Upper lobe of left lung (tissue), 6 donors: ENCODE results near the gene HOXB4. TPM values are rescaled to one million over a fixed set of nuclear protein-coding genes. Genes with fewer than 3 reads are reported as not detected.
A peak's percentile ranks its signal among the peaks of the same experiment; 100 is the strongest.

Source experiments
- ATAC-seq, 2 donors: fragments of 200-7000 bp; cut with Tn5 transposase; one replicate each; pipeline ENCODE4 v1.9.1; 2022; ENCODE audit warnings: mild to moderate bottlenecking in 2 of 2, moderate library complexity in 2 of 2; ENCODE audit not compliant: low FRiP score in 2 of 2
- DNase-seq, 2 donors: peaks; one replicate each; pipeline ENCODE4 v3.0.0-alpha.2; 2019 to 2020
- H3K27ac ChIP-seq, 4 donors: fragments of 200-600 bp; sonication (generic); one replicate each; pipeline ENCODE4 v1.5.1; 2016 to 2019
- H3K27me3 ChIP-seq, 4 donors: fragments of 200-600 bp; sonication (generic); one replicate each; pipeline ENCODE4 v1.5.1; 2017 to 2019
- H3K36me3 ChIP-seq, 4 donors: fragments of 200-600 bp; sonication (generic); one replicate each; pipeline ENCODE4 v1.5.1; 2016 to 2019
- H3K4me1 ChIP-seq, 4 donors: fragments of 200-600 bp; sonication (generic); one replicate each; pipeline ENCODE4 v1.5.1; 2018 to 2019
- H3K4me3 ChIP-seq, 4 donors: fragments of 200-600 bp; sonication (generic); one replicate each; pipeline ENCODE4 v1.5.1; 2017 to 2019; ENCODE audit warnings: mild to moderate bottlenecking in 2 of 4, moderate library complexity in 1 of 4
- H3K9me3 ChIP-seq, 4 donors: fragments of 200-600 bp; sonication (generic); one replicate each; pipeline ENCODE4 v1.5.1; 2018 to 2019
- EP300 ChIP-seq, 4 donors: sonication (generic); formaldehyde crosslinking; IDR thresholded peaks; one replicate each; pipeline ENCODE4 v1.5.1; 2017; ENCODE audit warnings: antibody characterized with exemption in 4 of 4, control low read depth in 2 of 4
- POLR2A ChIP-seq, 4 donors: fragments of 450-650 bp; IDR thresholded peaks; one replicate each; pipeline ENCODE4 v1.5.1; 2016 to 2017; ENCODE audit warnings: antibody characterized with exemption in 4 of 4, mild to moderate bottlenecking in 2 of 4
- POLR2AphosphoS5 ChIP-seq, 2 donors: sonication (generic); formaldehyde crosslinking; IDR thresholded peaks; one replicate each; pipeline ENCODE4 v1.5.1; 2017; ENCODE audit warnings: antibody characterized with exemption in 2 of 2
- WGBS, 2 donors: methylation state at CpG; one replicate each; pipeline ENCODE4 v1.1.5; 2017 to 2018; 5-methylcytosine and 5-hydroxymethylcytosine counted together
- total RNA-seq, 6 donors: library from RNA; depleted of rRNA in 4 of 6; stranded (reverse); fragments of >200 nt in 4 of 6; gene quantifications; one replicate each; pipeline versions ENCODE4 v1.1.0 to v1.2.1, GENCODE V29; 2016 to 2021
- TF ChIP-seq, protein P1 (sequence below), 6 experiments: fragments of 450-650 bp in 4 of 6; fragments of 200-600 bp in 2 of 6; sonication (generic) in 2 of 6; IDR thresholded peaks; one replicate each; pipeline ENCODE4 v1.5.1; 2016 to 2019; ENCODE audit warnings: antibody characterized with exemption in 6 of 6
- donor health status: DM: no; HTN: no; CAD: no; lungs with moderate emphysema.
- donor health status: DM: no; HTN: yes; CAD: no; lungs with severe emphysema.

Gene HOXB4
- total RNA-seq, 6 donors from 2014 or later: 0.61 to 5.6 (median 2.0) TPM

DNA sequence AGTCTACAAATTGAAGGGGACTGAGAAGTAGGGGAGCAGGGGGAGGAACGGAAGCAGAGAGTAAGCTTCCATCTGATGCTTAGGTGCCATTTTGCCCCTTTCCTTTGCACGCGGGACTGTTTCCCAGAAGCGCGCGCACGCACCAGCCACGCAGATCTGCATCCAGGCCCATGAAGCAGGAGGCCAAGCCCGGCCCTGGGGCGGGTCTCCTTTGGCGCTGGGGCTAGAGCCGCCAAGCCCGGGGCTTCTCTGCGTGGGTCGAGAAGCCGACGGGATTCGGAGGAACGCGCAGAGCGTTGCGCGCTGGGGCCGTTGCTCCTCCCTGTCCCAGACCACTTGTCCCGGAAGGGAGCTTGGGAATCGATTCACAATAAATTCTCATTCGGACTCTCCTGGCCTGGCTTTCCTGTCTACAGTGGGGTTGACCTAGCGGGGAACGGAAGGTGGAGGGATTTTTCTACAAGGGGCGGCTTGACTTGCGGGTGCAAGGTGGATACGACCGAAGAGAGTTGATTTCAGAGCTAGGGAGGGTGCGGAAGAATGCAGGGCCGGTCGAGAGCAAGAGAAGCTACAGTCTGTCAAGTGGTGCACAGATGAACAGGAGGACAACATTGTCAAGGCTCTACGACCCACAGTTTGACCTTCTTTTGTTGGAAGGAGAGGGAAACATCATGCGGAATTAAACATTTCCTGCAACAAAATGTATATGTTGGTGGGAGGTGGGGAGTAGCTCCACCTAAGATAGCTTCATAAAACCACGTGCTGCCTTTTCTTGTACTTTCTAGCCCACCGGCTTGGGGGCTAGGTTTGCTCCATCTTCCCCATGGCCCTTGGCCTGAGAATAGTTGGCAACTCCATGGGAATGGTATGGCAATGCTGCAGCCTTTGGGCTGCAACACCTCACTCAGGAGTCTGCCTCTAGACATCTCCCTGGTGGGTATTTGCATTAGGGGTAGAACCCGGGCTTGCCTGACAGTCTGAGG is 43.6 kb upstream of the HOXB4 start:
- Histone ChIP-seq H3K4me1 (peaks cover 21 to 36% (median 24%) of the 10 kb centered on the region in 4 donors), H3K27me3 (peaks cover 6 to 90% (median 54%) of the 10 kb centered on the region in 4 donors), H3K4me3 (no peak overlapping the region), H3K27ac (no peak overlapping the region), H3K9me3 (no peaks in the 10 kb centered on the region), H3K36me3 (no peaks in the 10 kb centered on the region)
- no peak for ATAC-seq
- TF ChIP-seq POLR2A (IDR thresholded peaks at IDR 0.05): no peak
- peak in 1 of 2 donors; percentile 70 for DNase-seq
- WGBS, 2 donors: 40 to 42% methylated on average over 38 to 40 of the region's 41 CpGs

DNA sequence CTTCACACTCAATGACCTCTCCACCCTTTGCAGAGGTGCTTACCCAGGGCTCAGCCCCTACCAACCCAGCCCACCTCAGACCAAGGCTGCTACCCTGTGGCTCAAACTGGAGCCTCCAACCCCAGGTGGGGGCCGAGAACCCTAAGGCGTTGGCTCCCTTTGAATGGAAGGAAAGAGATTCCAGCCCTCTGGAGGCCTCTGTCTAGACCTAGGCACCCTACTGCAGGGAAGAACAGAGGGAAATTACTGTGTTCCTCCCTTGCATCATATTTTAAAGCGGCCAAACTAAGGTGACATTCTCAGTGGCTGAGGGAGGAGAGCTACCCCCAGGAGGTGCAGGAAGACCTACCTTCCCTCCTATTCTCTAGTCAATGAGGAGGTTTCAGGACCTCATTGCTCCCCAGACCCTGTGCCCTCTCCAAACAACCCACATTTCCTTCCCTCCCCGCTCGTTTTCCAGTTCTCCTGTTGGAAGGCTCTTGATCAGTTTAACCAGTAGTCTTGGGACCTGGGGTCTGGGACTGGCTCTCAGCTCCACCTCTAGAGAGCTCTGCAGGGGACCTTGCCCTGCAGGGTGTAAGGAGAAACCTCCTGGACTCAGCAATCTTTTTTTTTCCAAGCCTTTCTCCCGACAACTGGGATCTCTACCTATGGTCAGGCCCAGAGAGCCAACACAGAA is 42.5 kb upstream of the HOXB4 start:
- Histone ChIP-seq H3K4me3 (no peak overlapping the region), H3K36me3 (no peaks in the 10 kb centered on the region), H3K9me3 (no peaks in the 10 kb centered on the region), H3K4me1 (peaks cover 10 to 25% (median 13%) of the 10 kb centered on the region in 4 donors), H3K27me3 (peaks cover 3 to 90% (median 50%) of the 10 kb centered on the region in 4 donors), H3K27ac (no peak overlapping the region)
- DNase-seq: no peak
- no peak for ATAC-seq
- TF ChIP-seq POLR2AphosphoS5 (IDR thresholded peaks at IDR 0.05) (no peak), EP300 (IDR thresholded peaks at IDR 0.05) (no peak), POLR2A (IDR thresholded peaks at IDR 0.05) (no peak)
- TF ChIP-seq, protein P1, sequence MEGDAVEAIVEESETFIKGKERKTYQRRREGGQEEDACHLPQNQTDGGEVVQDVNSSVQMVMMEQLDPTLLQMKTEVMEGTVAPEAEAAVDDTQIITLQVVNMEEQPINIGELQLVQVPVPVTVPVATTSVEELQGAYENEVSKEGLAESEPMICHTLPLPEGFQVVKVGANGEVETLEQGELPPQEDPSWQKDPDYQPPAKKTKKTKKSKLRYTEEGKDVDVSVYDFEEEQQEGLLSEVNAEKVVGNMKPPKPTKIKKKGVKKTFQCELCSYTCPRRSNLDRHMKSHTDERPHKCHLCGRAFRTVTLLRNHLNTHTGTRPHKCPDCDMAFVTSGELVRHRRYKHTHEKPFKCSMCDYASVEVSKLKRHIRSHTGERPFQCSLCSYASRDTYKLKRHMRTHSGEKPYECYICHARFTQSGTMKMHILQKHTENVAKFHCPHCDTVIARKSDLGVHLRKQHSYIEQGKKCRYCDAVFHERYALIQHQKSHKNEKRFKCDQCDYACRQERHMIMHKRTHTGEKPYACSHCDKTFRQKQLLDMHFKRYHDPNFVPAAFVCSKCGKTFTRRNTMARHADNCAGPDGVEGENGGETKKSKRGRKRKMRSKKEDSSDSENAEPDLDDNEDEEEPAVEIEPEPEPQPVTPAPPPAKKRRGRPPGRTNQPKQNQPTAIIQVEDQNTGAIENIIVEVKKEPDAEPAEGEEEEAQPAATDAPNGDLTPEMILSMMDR (IDR thresholded peaks at IDR 0.05): no peak
- 47 to 57% methylated on average over 6 of the region's 6 CpGs for WGBS, 2 donors

DNA sequence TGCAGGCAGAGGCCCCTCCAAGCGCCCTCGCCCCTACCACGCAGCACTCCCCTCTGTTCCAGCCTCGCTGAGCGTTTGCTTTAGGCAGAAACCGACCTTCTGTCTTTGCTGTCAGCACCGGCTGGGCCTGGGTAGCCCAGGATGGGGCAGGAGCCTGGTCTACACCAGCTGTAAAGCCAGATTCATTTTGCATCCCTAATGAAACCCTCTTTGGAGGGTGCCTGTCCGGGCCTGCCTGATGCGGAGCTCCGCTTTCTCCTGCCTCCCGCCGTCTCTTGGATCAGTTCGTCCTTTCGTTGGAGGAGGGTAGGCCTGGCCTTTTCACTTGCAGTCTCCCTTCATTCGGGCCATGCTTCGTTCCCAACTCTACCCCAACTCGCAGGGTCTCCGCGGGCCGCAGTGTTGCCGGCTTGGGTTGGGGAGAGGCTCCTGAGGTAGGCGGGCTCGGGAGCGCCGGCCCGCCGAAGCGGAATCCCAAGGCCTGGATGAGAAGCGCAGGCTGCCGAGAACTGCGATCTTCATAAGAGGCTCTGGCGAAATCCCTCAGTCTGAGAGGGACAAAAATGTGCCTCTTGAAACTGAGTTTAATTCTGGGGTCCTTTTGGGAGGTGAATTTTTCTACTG is 41.8 kb upstream of the HOXB4 start:
- peak in 1 of 2 donors; percentile 74 for DNase-seq
- TF ChIP-seq POLR2AphosphoS5 (IDR thresholded peaks at IDR 0.05): no peak
- TF ChIP-seq POLR2A (IDR thresholded peaks at IDR 0.05): no peak
- TF ChIP-seq, protein P1 (IDR thresholded peaks at IDR 0.05): no peak
- TF ChIP-seq EP300 (IDR thresholded peaks at IDR 0.05): no peak
- WGBS, 2 donors: 49 to 55% methylated on average over 29 to 32 of the region's 32 CpGs
- no peaks in the 10 kb centered on the region for H3K36me3 ChIP-seq
- H3K4me1 ChIP-seq: peaks cover 4 to 19% (median 6%) of the 10 kb centered on the region in 4 donors
- no peak overlapping the region for H3K4me3 ChIP-seq
- peaks cover 3 to 90% (median 46%) of the 10 kb centered on the region in 4 donors for H3K27me3 ChIP-seq
- no peak for ATAC-seq
- no peak overlapping the region for H3K27ac ChIP-seq
- no peaks in the 10 kb centered on the region for H3K9me3 ChIP-seq

DNA sequence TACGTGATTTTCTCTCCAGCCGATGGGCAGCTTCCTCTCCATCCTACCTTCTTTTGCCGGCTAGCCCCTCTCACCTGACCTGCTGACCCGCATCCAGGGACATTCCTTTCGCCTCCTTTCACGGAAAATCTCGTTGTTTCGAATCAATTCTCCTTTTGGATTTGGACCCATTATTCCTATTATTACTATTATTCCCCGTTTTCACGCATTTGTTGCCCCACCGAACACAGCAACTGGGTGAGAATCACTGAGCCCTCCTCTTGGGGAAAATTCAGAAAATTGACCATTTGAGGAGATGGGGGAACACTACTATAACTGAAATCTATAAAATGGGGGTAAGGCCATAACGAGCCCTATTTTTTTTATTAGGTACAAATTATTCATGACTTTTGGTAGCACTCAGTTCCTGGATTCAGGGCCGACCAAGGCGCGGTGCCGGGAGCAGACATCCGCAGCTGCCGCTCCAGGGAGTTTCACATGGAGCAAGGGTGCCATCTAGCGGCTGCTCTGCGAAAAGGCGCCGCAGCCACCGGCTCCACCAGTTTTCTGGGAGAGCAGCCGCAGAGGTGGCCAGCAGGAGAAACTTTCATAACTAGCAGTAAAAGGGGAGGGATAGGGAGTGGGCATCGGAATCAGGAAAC is 40.2 kb upstream of the HOXB4 start:
- WGBS, 2 donors: 4 to 5% methylated on average over 25 of the region's 25 CpGs
- DNase-seq (peak; percentile 87 to 93), ATAC-seq (peak; percentile 89 to 92)
- no peaks in the 10 kb centered on the region for H3K9me3 ChIP-seq
- TF ChIP-seq, protein P1 (IDR thresholded peaks at IDR 0.05): peak; percentile 91 to 95 (median 94)
- TF ChIP-seq POLR2A (IDR thresholded peaks at IDR 0.05): no peak
- H3K36me3 ChIP-seq: no peaks in the 10 kb centered on the region
- no peak overlapping the region for H3K4me3 ChIP-seq
- H3K4me1 ChIP-seq: peaks cover 2 to 27% (median 13%) of the 10 kb centered on the region in 4 donors
- peaks cover 3 to 91% (median 51%) of the 10 kb centered on the region in 4 donors for H3K27me3 ChIP-seq
- H3K27ac ChIP-seq: no peak overlapping the region
